Activated CD8-positive, alpha-beta T cell treated with anti-CD3 and anti-CD28 coated beads for 36 hours (primary cell): ENCODE data around the gene FN1. TPM values are rescaled to one million over a fixed set of nuclear protein-coding genes. Genes with fewer than 3 reads are reported as not detected.

ENCODE experiments used
- ATAC-seq: fragments of 200-7000 bp; cut with Tn5 transposase; one replicate; pipeline ENCODE4 v1.10.0; 2021; ENCODE audit warnings: mild to moderate bottlenecking, moderate library complexity
- CTCF ChIA-PET: fragments of 350-600 bp; sonication (Branson Sonifier 250); formaldehyde crosslinking; loops from one replicate; lab custom pipeline; 2021; ENCODE audit warnings: antibody characterized with exemption; lab: Charles Lee
- POLR2A ChIA-PET: fragments of 350-600 bp; sonication (Branson Sonifier 250); formaldehyde crosslinking; loops from one replicate; lab custom pipeline; 2021; ENCODE audit warnings: antibody characterized with exemption; lab: Charles Lee
- DNase-seq: peaks from one replicate; pipeline ENCODE4 v3.0.0-alpha.2; 2020
- H3K27ac Mint-ChIP-seq: one replicate; pipeline ENCODE4 v1.8.0; 2021; ENCODE audit warnings: mild to moderate bottlenecking, mixed read lengths
- H3K27me3 Mint-ChIP-seq: one replicate; pipeline ENCODE4 v1.8.0; 2021; ENCODE audit warnings: mixed read lengths
- H3K36me3 Mint-ChIP-seq: one replicate; pipeline ENCODE4 v1.8.0; 2021; ENCODE audit warnings: low read depth, mixed read lengths
- H3K4me1 Mint-ChIP-seq: one replicate; pipeline ENCODE4 v1.8.0; 2021; ENCODE audit warnings: low read depth, mixed read lengths
- H3K4me3 Mint-ChIP-seq: one replicate; pipeline ENCODE4 v1.8.0; 2021; ENCODE audit warnings: mild to moderate bottlenecking, moderate library complexity, mixed read lengths
- H3K9me3 Mint-ChIP-seq: one replicate; pipeline ENCODE4 v1.8.0; 2021; ENCODE audit warnings: mixed read lengths
- CTCF ChIP-seq: fragments of 200-600 bp; IDR thresholded peaks from one replicate; pipeline ENCODE4 v1.8.0; 2022; ENCODE audit warnings: antibody characterized with exemption, mild to moderate bottlenecking
- intact Hi-C: fragments of 100-400 bp; cut with micrococcal nuclease; formaldehyde crosslinking; loops from one replicate; pipeline ENCODE4 v1.10.0; 2022
- total RNA-seq, 2 experiments: library from RNA; stranded (reverse); gene quantifications; one replicate each; pipeline ENCODE4 v1.2.3, GENCODE V29; 2021

Gene FN1
- total RNA-seq, 2 experiments from 2014 or later, result 0.11 TPM; not detected in 1

- Mint-ChIP-seq H3K4me1 (no peaks in the 10 kb centered on the region), H3K4me3 (no peak overlapping the region), H3K27ac (no peak overlapping the region), H3K27me3 (peaks cover 14% of the 10 kb centered on the region), H3K9me3 (no peaks in the 10 kb centered on the region), H3K36me3 (no peaks in the 10 kb centered on the region)
- intact Hi-C loops, result no loop called here
- CTCF ChIA-PET, result interaction anchor here (1.4 to 1.8 kb wide), 2 partner anchors 9 to 469 kb away, joined by 4 read pairs; no protein-coding TSS in a partner anchor
- TF ChIP-seq CTCF, result no peak
- ATAC-seq (no peak), DNase-seq (no peak)
- POLR2A ChIA-PET, result no interaction called here
These were observed 26.1 kb upstream of the FN1 start for GRCh38 chr2:215461836-215462532.

GRCh38 chr2:215460682-215461382 lies 25.0 kb upstream of the FN1 start:
- no peak for ATAC-seq
- Mint-ChIP-seq H3K4me3 (no peak overlapping the region), H3K9me3 (no peaks in the 10 kb centered on the region), H3K36me3 (no peaks in the 10 kb centered on the region), H3K27ac (no peak overlapping the region), H3K4me1 (no peaks in the 10 kb centered on the region), H3K27me3 (peaks cover 16% of the 10 kb centered on the region)
- DNase-seq, result no peak
- POLR2A ChIA-PET, result no interaction called here
- TF ChIP-seq CTCF, result no peak
- intact Hi-C loops, result no loop called here
- CTCF ChIA-PET, result interaction anchor here (1.4 to 1.8 kb wide), 2 partner anchors 10 to 470 kb away, joined by 4 read pairs; no protein-coding TSS in a partner anchor

GRCh38 chr2:215455958-215456357 lies 20.1 kb upstream of the FN1 start:
- H3K36me3 Mint-ChIP-seq, result no peaks in the 10 kb centered on the region
- H3K27ac Mint-ChIP-seq, result no peak overlapping the region
- no peak overlapping the region for H3K4me3 Mint-ChIP-seq
- DNase-seq (no peak), ATAC-seq (no peak)
- intact Hi-C loops, result loop anchor here (5.0 to 10.0 kb wide), 2 partner anchors 369 to 476 kb away; no protein-coding TSS in a partner anchor
- peaks cover 13% of the 10 kb centered on the region for H3K27me3 Mint-ChIP-seq
- ChIA-PET CTCF (interaction anchor here (1.1 kb wide), 1 partner anchor 475 kb away, joined by 5 read pairs; no protein-coding TSS in a partner anchor), POLR2A (no interaction called here)
- no peak for TF ChIP-seq CTCF
- no peaks in the 10 kb centered on the region for H3K4me1 Mint-ChIP-seq
- no peaks in the 10 kb centered on the region for H3K9me3 Mint-ChIP-seq

GRCh38 chr2:215454519-215455246 lies 18.8 kb upstream of the FN1 start:
- Mint-ChIP-seq H3K27ac (no peak overlapping the region), H3K4me3 (no peak overlapping the region), H3K27me3 (peaks cover 13% of the 10 kb centered on the region), H3K36me3 (no peaks in the 10 kb centered on the region), H3K4me1 (no peaks in the 10 kb centered on the region), H3K9me3 (no peaks in the 10 kb centered on the region)
- DNase-seq (no peak), ATAC-seq (no peak)
- intact Hi-C loops, result loop anchor here (5.0 to 10.0 kb wide), 3 partner anchors 370 to 478 kb away; no protein-coding TSS in a partner anchor
- ChIA-PET POLR2A (no interaction called here), CTCF (interaction anchor here (1.0 to 2.2 kb wide), 12 partner anchors 12 to 476 kb away, joined by 3 to 8 read pairs (median 4); no protein-coding TSS in a partner anchor)
- peak; percentile 69 for TF ChIP-seq CTCF
